ENCODE data around the gene LSM3.

LSM3 gene

DNA sequence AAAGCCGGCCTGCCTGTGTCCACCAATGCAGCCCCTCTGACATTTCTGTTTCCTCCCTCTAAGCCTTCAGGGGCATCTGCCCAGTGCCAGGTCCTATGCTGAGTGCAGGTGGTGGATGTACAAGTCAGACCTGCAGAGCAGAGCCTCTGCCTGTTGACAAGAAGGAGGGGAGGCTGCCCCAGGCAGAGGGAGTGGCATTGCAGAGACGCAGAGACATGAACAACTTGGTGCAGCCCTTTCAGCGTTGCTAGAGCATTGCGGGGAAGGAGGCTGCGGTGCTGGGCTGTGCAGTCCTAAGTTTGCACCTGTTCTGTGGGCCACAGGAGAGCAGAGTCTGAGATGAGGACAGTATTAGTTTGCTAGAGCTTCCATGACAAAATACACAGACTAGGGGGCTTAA is 65.2 kb downstream of the LSM3 start:
- no peak for DNase-seq

GRCh38 chr3:14244521-14245247 is 66.1 kb downstream of the LSM3 start:
- DNase-seq = no peak

DNA sequence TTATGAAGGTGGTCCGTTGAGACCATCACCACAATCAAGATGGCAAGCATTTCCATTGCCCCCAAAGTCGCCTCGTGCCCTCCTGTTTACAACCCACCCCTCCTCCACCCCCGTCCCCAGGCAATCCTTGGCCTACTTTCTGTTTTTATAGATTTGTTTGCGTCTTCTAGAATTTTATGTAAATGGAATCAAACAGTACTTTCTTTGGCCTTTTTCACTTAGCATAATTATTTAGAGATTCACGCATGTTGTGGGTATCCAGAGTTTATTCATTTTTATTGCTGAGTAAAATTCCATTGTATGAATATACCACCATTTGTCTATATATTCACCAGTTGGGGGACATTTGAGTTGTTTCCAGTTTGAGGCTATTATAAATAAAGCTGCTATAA is 66.6 kb downstream of the LSM3 start:
- no peak for DNase-seq

DNA sequence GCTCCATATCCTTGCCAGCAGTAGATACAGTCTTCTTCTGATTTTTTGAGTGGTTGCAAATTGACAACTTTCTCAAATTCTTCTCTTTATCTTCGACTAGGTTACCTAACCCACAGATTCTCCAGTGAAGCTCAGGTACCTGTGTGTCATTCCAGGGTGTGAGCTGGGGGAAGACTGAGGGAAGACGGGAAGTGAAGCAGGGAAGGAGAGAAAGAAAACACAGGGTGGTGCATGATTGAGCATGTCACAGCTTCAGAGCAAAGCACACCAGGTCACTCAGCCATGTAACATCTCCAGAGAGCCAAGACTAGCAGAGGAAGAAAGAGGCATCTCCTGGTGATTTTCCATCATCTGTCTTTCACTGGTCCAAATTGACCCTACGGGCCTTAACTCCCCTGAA is 67.2 kb downstream of the LSM3 start:
- DNase-seq = no peak

DNA sequence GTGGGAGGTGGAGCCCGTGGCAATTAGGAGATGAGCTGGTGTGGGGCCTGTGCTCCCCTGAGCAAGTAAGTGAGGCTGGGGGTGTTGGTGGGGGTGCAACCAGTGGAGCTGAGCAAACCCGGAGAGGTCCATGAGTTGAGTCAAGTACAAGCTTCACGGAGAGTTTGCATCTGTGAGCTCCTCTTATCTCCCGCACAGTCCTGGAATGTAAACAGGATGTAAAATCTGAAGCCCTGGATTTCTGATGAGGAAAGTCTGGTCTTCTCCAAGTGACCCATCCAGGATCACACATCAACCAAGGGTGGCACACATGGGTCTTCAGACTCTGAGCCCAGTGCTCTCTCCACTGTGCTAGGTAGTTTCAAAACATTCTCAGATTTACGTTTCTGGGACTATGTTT is 67.8 kb downstream of the LSM3 start:
- no peak for DNase-seq

DNA sequence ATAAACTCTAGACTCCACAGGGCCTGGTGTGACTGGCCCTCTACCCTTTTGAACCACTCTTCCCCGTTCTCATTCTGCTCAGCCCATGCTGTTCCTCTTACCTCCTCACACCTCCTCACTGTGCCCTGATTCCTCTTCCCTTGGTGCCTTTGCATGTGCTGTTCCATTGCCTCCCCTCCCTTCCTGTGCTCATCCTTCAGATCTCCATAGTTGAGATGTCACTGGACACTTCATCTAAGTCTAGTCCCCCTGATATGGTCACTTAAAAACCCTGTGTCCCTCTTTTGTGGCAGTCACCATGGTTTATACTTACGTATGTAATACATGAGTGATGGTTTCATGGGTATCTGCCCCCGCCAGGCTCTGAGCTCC is 69.8 kb downstream of the LSM3 start:
- no peak for DNase-seq

DNA sequence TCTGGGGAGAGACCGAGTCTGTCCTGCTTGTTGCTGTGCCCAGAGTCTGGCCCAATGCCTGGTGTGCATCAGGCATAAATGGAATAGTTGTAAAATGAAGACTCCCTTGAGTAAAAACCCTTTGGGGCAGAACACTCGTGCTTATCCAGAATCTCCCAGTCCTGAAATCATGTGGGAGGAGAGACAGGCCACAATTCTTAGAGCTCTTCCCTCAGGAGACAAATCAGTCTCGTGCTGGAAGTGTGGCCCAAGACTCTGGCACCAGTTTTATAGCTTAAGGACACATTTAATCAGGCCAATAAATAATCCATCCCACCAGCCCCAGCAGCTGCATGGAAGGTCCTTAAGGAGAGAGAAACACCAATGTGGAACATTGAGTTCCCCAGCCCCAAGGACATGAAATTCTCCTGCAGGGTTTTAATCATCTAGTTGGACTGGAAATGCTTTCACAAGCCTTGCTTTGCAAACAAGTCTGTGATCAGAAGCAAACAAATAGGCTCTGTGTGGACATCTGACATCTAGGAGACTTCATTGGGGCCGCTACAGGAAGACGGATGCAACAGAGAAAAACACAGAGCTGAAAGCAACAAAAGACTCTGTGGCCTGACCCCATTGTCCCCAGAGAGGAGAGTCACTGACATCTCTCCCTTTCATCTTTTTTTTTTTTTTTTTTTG is 70.4 kb downstream of the LSM3 start:
- no peak for DNase-seq
